Neural progenitor cell (in vitro differentiated cells): ENCODE measurements around the gene SLC35C1. TPM values are rescaled to one million over a fixed set of nuclear protein-coding genes. Genes with fewer than 3 reads are reported as not detected.

Experiments
- DNase-seq: peaks from one replicate; pipeline ENCODE4 v3.0.0-alpha.2; 2016; ENCODE audit warnings: low spot score
- H2AFZ ChIP-seq: fragments of 200-600 bp; sonication (generic); replicated peaks from 2 replicates; pipeline ENCODE4 v1.6.1; 2016; ENCODE audit warnings: antibody characterized with exemption
- H3F3A ChIP-seq: fragments of 200-600 bp; sonication (generic); 2 replicates; pipeline ENCODE4 v1.6.1; 2016; ENCODE audit warnings: antibody characterized with exemption, low read depth
- H3K27ac ChIP-seq: fragments of 200-600 bp; sonication (generic); 2 replicates; pipeline ENCODE4 v1.5.1; 2016; ENCODE audit warnings: mild to moderate bottlenecking
- H3K27me3 ChIP-seq: fragments of 200-600 bp; sonication (generic); 2 replicates; pipeline ENCODE4 v1.6.1; 2016; ENCODE audit warnings: mild to moderate bottlenecking, moderate library complexity
- H3K36me3 ChIP-seq: fragments of 200-600 bp; sonication (generic); 2 replicates; pipeline ENCODE4 v1.5.1; 2016
- H3K4me1 ChIP-seq: fragments of 200-600 bp; sonication (generic); 2 replicates; pipeline ENCODE4 v1.6.1; 2016; ENCODE audit warnings: mixed run types
- H3K4me2 ChIP-seq: fragments of 200-600 bp; sonication (generic); 2 replicates; pipeline ENCODE4 v1.6.1; 2016
- H3K4me3 ChIP-seq: fragments of 200-600 bp; sonication (generic); 2 replicates; pipeline ENCODE4 v1.5.1; 2016
- H3K79me2 ChIP-seq: fragments of 200-600 bp; sonication (generic); 2 replicates; pipeline ENCODE4 v1.6.1; 2016; ENCODE audit warnings: low read depth
- H3K9ac ChIP-seq: fragments of 200-600 bp; sonication (generic); 2 replicates; pipeline ENCODE4 v1.6.1; 2016
- H3K9me3 ChIP-seq: fragments of 200-600 bp; sonication (generic); 2 replicates; pipeline ENCODE4 v1.5.1; 2016; ENCODE audit warnings: low read depth
- H4K20me1 ChIP-seq: fragments of 200-600 bp; sonication (generic); 2 replicates; pipeline ENCODE4 v1.6.1; 2016; ENCODE audit warnings: low read depth
- H3K27ac Mint-ChIP-seq: 3 replicates; pipeline ENCODE4 v1.8.0; 2021; ENCODE audit warnings: mixed read lengths
- H3K27me3 Mint-ChIP-seq: 2 replicates; pipeline ENCODE4 v1.8.0; 2022; ENCODE audit warnings: low read depth, mild to moderate bottlenecking, inconsistent platforms, moderate library complexity, mixed read lengths; ENCODE audit not compliant: insufficient read depth
- H3K36me3 Mint-ChIP-seq: 3 replicates; pipeline ENCODE4 v1.8.0; 2021; ENCODE audit warnings: mixed read lengths
- H3K4me1 Mint-ChIP-seq: 3 replicates; pipeline ENCODE4 v1.8.0; 2021; ENCODE audit warnings: mixed read lengths
- H3K4me3 Mint-ChIP-seq: 3 replicates; pipeline ENCODE4 v1.8.0; 2021; ENCODE audit warnings: mild to moderate bottlenecking, moderate library complexity, mixed read lengths
- H3K9me3 Mint-ChIP-seq: 3 replicates; pipeline ENCODE4 v1.8.0; 2020; ENCODE audit warnings: mixed read lengths
- CTCF ChIP-seq: fragments of 200-600 bp; sonication (generic); IDR thresholded peaks from 2 replicates; pipeline ENCODE4 v1.5.1; 2017; ENCODE audit warnings: antibody characterized with exemption, mild to moderate bottlenecking
- EZH2 ChIP-seq: fragments of 200-600 bp; sonication (generic); IDR thresholded peaks from 2 replicates; pipeline ENCODE4 v1.6.1; 2017; ENCODE audit warnings: antibody characterized with exemption, mild to moderate bottlenecking, moderate library complexity
- EZH2phosphoT487 ChIP-seq: fragments of 200-600 bp; sonication (generic); IDR thresholded peaks from 2 replicates; pipeline ENCODE4 v1.6.1; 2017; ENCODE audit warnings: antibody characterized with exemption
- total RNA-seq: library from RNA; depleted of rRNA; stranded (reverse); fragments of >200 nt; gene quantifications from 2 replicates; pipeline ENCODE4 v1.2.3, GENCODE V29; 2015; ENCODE audit warnings: low replicate concordance

The SLC35C1 gene
- total RNA-seq, 1 donor from 2014 or later = 1.3 TPM

- no peaks in the 10 kb centered on the region for H3K9me3 ChIP-seq
- no peak for TF ChIP-seq EZH2phosphoT487
- no peak for TF ChIP-seq CTCF
- TF ChIP-seq EZH2 = no peak
- Mint-ChIP-seq H3K4me1 (peaks cover 9% of the 10 kb centered on the region), H3K9me3 (no peaks in the 10 kb centered on the region), H3K4me3 (no peak overlapping the region), H3K36me3 (peaks cover 8% of the 10 kb centered on the region), H3K27me3 (peaks cover 2% of the 10 kb centered on the region), H3K27ac (no peak overlapping the region)
- H3K36me3 ChIP-seq = no peaks in the 10 kb centered on the region
- DNase-seq = no peak
- no peaks in the 10 kb centered on the region for H3K79me2 ChIP-seq
- peaks cover 14% of the 10 kb centered on the region for H4K20me1 ChIP-seq
- no peak overlapping the region for H3K9ac ChIP-seq
- H2AFZ ChIP-seq = no peak overlapping the region
- H3K4me3 ChIP-seq = no peak overlapping the region
- no peak overlapping the region for H3K27ac ChIP-seq
- H3K4me2 ChIP-seq = no peak overlapping the region
- peaks cover 9% of the 10 kb centered on the region for H3K4me1 ChIP-seq
- H3K27me3 ChIP-seq = no peaks in the 10 kb centered on the region
- no peaks in the 10 kb centered on the region for H3F3A ChIP-seq
These were observed 56.0 kb downstream of the SLC35C1 start for GRCh38 chr11:45860764-45861510.

Other genes starting within 250 kb of the SLC35C1 start
- gene CHST1, start 139.5 kb upstream of the SLC35C1 start, total RNA-seq = 0.53 TPM in 1 of 2 replicates, not detected in the other
- gene CRY2, start 42.3 kb downstream of the SLC35C1 start, total RNA-seq = 15.8 and 18.7 TPM in 2 replicates
- 3.7 and 11.0 TPM in 2 replicates for gene MAPK8IP1, start 80.5 kb downstream of the SLC35C1 start, total RNA-seq
- 0.99 TPM in 1 of 2 replicates, not detected in the other for gene FREY1, start 102.1 kb downstream of the SLC35C1 start, total RNA-seq
- 11.6 and 26.5 TPM in 2 replicates for gene PEX16, start 112.7 kb downstream of the SLC35C1 start, total RNA-seq
- 5.0 and 13.4 TPM in 2 replicates for gene LARGE2, start 117.5 kb downstream of the SLC35C1 start, total RNA-seq